Measurements from ENCODE around the gene FRAS1. TPM values are rescaled to one million over a fixed set of nuclear protein-coding genes. Genes with fewer than 3 reads are reported as not detected.

Gene FRAS1
- polyA plus RNA-seq, 1 donor from 2014 or later, result 2.8 TPM

DNA sequence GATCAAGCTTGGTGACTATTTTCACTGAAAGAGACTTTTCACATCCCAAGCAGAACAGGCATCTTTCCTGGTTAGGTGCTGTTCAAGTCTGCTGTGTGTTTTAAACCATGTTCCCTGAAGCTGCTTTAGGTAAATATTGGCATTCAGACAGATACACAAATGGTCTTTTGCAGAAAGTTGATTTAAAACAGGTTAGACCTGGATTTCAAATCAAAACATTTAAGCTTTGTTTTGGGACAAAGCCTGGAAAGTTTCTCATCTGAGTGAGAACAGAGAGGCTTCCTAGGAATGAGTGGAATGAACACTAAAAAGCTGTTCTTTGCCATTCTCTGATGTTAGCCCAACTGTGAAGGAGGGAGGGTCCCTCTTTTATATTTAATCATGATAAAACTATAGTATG, 504.6 kb downstream of the FRAS1 start:
- no peaks in the 10 kb centered on the region for H4K20me1 ChIP-seq (ENCODE audit: insufficient read depth)
- H3K36me3 ChIP-seq (ENCODE audit: insufficient read depth, low read length), result no peaks in the 10 kb centered on the region
- no peak overlapping the region for H3K4me3 ChIP-seq (ENCODE audit: low read length)
- TF ChIP-seq MXI1 (conservative IDR thresholded peaks at IDR 0.05; ENCODE audit: poor library complexity, severe bottlenecking) (no peak), RAD21 (conservative IDR thresholded peaks at IDR 0.05) (no peak)
- H3K27me3 ChIP-seq (ENCODE audit: insufficient read depth, low read depth, low read length), result no peaks in the 10 kb centered on the region
- H3K27ac ChIP-seq (ENCODE audit: low read length), result no peak overlapping the region
- H2AFZ ChIP-seq (ENCODE audit: low read depth, low read length), result no peak overlapping the region
- no peaks in the 10 kb centered on the region for H3K79me2 ChIP-seq (replicated peaks; ENCODE audit: insufficient read depth, low read length)
- H3K9me3 ChIP-seq (ENCODE audit: low read length), result no peaks in the 10 kb centered on the region
- no peak overlapping the region for H3K4me2 ChIP-seq (ENCODE audit: low read length)
- H3K9me2 ChIP-seq (ENCODE audit: insufficient read depth, low read length), result no peaks in the 10 kb centered on the region
- H3F3A ChIP-seq (ENCODE audit: insufficient read depth, low read length, poor library complexity, severe bottlenecking), result no peaks in the 10 kb centered on the region
- no peak overlapping the region for H3K9ac ChIP-seq (ENCODE audit: low read length)

- no peaks in the 10 kb centered on the region for H3F3A ChIP-seq (ENCODE audit: insufficient read depth, low read length, poor library complexity, severe bottlenecking)
- H3K79me2 ChIP-seq (replicated peaks; ENCODE audit: insufficient read depth, low read length), result no peaks in the 10 kb centered on the region
- H3K9me2 ChIP-seq (ENCODE audit: insufficient read depth, low read length), result no peaks in the 10 kb centered on the region
- no peak overlapping the region for H3K9ac ChIP-seq (ENCODE audit: low read length)
- no peaks in the 10 kb centered on the region for H3K27me3 ChIP-seq (ENCODE audit: insufficient read depth, low read depth, low read length)
- no peak overlapping the region for H3K4me3 ChIP-seq (ENCODE audit: low read length)
- H4K20me1 ChIP-seq (ENCODE audit: insufficient read depth), result no peaks in the 10 kb centered on the region
- no peak overlapping the region for H3K27ac ChIP-seq (ENCODE audit: low read length)
- H3K4me2 ChIP-seq (ENCODE audit: low read length), result no peak overlapping the region
- H3K36me3 ChIP-seq (ENCODE audit: insufficient read depth, low read length), result no peaks in the 10 kb centered on the region
- H2AFZ ChIP-seq (ENCODE audit: low read depth, low read length), result no peak overlapping the region
- TF ChIP-seq CTCF (IDR thresholded peaks at IDR 0.05; ENCODE audit: poor library complexity, severe bottlenecking) (no peak), REST (IDR thresholded peaks at IDR 0.05; ENCODE audit: borderline replicate concordance) (no peak)
- no peaks in the 10 kb centered on the region for H3K9me3 ChIP-seq (ENCODE audit: low read length)
Measured at GRCh38 chr4:78562687-78563086, 505.6 kb downstream of the FRAS1 start.

- Histone ChIP-seq H3K4me3 (ENCODE audit: low read length) (no peak overlapping the region), H3F3A (ENCODE audit: insufficient read depth, low read length, poor library complexity, severe bottlenecking) (no peaks in the 10 kb centered on the region), H3K27ac (ENCODE audit: low read length) (no peak overlapping the region), H3K4me2 (ENCODE audit: low read length) (no peak overlapping the region), H3K9me3 (ENCODE audit: low read length) (no peaks in the 10 kb centered on the region), H3K79me2 (replicated peaks; ENCODE audit: insufficient read depth, low read length) (no peaks in the 10 kb centered on the region), H4K20me1 (ENCODE audit: insufficient read depth) (no peaks in the 10 kb centered on the region), H3K27me3 (ENCODE audit: insufficient read depth, low read depth, low read length) (no peaks in the 10 kb centered on the region), H2AFZ (ENCODE audit: low read depth, low read length) (no peak overlapping the region), H3K9ac (ENCODE audit: low read length) (no peak overlapping the region), H3K9me2 (ENCODE audit: insufficient read depth, low read length) (no peaks in the 10 kb centered on the region), H3K36me3 (ENCODE audit: insufficient read depth, low read length) (no peaks in the 10 kb centered on the region)
- TF ChIP-seq MXI1 (conservative IDR thresholded peaks at IDR 0.05; ENCODE audit: poor library complexity, severe bottlenecking) (no peak), REST (IDR thresholded peaks at IDR 0.05; ENCODE audit: borderline replicate concordance) (no peak)
Measured at GRCh38 chr4:78565971-78566372, 508.8 kb downstream of the FRAS1 start.

Data from neural cell (in vitro differentiated cells).